IgD-negative memory B cell (primary cell): ENCODE measurements around the gene ITGB4. TPM values are rescaled to one million over a fixed set of nuclear protein-coding genes. Genes with fewer than 3 reads are reported as not detected.
"Not testable (repeated sequence)": the region's sequence is repeated elsewhere in the genome, so short reads cannot be mapped to it uniquely, and the experiment has no call there.

Source experiments
- H3K27ac Mint-ChIP-seq, 3 donors: one replicate each; pipeline ENCODE4 v1.8.0; 2020 to 2022; ENCODE audit warnings: mild to moderate bottlenecking in 3 of 3, mixed read lengths in 3 of 3, moderate library complexity in 1 of 3
- H3K27me3 Mint-ChIP-seq: one replicate; pipeline ENCODE4 v1.8.0; 2021; ENCODE audit warnings: mixed read lengths
- H3K36me3 Mint-ChIP-seq: one replicate; pipeline ENCODE4 v1.8.0; 2020; ENCODE audit warnings: mild to moderate bottlenecking, mixed read lengths
- H3K4me1 Mint-ChIP-seq, 3 donors: one replicate each; pipeline ENCODE4 v1.8.0; 2020 to 2022; ENCODE audit warnings: mixed read lengths in 3 of 3, mild to moderate bottlenecking in 1 of 3
- H3K4me3 Mint-ChIP-seq, 4 donors: one replicate each; pipeline ENCODE4 v1.8.0; 2020 to 2022; ENCODE audit warnings: mild to moderate bottlenecking in 4 of 4, mixed read lengths in 4 of 4, moderate library complexity in 3 of 4
- H3K9me3 Mint-ChIP-seq, 3 donors: one replicate each; pipeline ENCODE4 v1.8.0; 2020 to 2021; ENCODE audit warnings: mixed read lengths in 3 of 3, mild to moderate bottlenecking in 1 of 3
- polyA plus RNA-seq: library from polyadenylated mRNA; unstranded; fragments of 300-500 nt; fragmentation: Illumina TruSeq; gene quantifications from one replicate; pipeline ENCODE4 v1.2.3, GENCODE V29; 2021

Gene ITGB4
- polyA plus RNA-seq, 1 donor from 2014 or later, result 0.48 TPM

DNA sequence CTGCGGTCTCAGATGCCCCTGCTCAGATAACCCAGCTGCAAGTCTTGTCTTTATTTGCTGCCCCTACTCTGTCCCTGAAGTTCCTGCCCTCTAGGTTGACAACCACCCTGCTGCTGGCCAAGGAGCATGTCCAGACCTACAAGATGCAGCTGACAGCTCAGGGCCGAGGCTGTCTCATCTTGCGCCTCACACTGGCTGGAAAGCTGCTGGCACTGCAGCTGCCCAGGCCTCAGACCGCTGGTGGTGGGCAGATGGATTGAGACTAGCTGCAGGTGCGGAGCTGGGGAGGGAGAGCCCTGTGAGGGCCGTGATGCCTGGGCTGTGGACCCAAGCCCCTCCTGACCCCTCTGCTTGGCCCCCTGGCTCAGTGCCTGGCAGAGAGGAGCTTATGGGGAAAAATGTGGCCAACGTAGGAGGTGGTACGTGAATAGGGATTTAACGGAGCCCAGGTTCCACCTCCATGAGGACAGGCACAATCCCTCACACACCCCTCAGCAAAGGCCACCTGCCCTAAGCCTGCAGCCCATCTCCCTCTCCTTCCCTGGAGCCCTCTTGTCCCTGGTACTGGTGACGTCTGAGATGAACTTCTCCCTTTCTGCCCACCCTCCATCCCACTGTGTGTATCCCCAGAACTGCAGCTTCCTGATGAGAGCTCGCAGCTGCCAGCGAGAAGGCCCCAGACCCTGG, 52.0 kb downstream of the ITGB4 start:
- H3K27me3 Mint-ChIP-seq, result no peaks in the 10 kb centered on the region
- peak overlapping the region in 1 of 3 donors; percentile 93 for H3K27ac Mint-ChIP-seq
- peak overlapping the region in 1 of 4 donors; percentile 87 for H3K4me3 Mint-ChIP-seq
- no peaks in the 10 kb centered on the region for H3K9me3 Mint-ChIP-seq
- H3K36me3 Mint-ChIP-seq, result peaks cover 2% of the 10 kb centered on the region
- H3K4me1 Mint-ChIP-seq, result peaks cover 20 to 24% (median 23%) of the 10 kb centered on the region in 3 donors

DNA sequence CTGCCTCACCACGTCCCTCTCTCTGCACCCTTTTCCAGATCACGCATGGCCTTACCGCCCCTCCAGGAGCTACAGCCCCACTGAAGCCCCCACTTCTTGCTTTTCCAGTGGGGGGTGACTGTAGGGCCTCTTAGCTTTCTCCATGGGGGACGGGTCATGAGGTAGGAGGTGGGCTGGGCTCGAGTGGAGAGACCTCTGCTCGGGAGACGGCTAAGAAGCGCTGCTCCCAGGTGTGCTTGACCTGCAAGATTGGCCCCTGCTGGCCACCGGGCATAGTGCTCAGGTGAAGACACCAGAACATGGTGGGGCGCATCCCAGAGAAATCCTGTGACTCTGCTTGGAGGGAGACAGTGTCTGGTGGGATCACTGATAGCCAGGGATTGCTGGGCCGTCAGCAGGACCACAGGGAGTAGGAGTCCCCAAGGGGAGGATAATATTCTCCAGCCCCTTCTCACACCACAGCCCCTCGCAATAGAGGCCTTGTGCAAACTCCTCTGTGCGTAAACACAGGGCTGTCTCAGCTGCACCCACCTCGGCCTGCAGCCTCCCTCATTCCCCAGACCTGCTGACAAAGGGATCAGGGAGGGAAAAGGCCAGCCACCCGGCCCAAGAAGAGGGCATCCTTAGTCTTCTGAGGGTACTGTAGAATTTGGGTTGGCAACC, 52.7 kb downstream of the ITGB4 start:
- Mint-ChIP-seq H3K27ac (peak overlapping the region; percentile 39 to 93 (median 69)), H3K4me3 (peak overlapping the region in 1 of 4 donors; percentile 87), H3K27me3 (no peaks in the 10 kb centered on the region), H3K4me1 (peaks cover 20 to 24% (median 23%) of the 10 kb centered on the region in 3 donors), H3K9me3 (no peaks in the 10 kb centered on the region), H3K36me3 (peaks cover 2% of the 10 kb centered on the region)

DNA sequence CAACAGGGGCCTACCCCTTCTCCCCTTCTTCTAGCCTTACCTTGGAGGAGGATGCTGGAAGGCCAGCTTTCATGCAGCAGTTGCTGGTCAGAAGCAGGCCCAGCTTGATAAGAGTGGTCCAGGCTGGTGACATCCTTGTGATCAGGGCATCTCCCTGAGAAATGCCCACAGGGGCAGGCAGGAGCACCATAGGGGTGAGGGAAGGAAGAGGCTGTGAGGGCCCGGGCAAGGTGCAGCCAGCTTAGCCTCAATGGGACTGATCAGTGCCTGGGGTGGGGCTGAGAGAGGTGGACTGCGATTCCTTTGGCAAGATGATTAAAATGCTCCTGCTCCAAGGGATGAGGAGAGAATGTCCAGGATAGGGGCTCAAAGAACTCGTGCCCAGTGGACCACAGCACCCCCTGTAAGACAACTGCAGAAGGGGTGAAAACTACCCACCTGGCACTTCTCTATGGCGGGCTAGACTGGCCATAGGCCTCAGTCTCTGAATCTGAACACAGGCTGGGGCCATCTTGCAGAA, 53.3 kb downstream of the ITGB4 start:
- Mint-ChIP-seq H3K36me3 (peaks cover 3% of the 10 kb centered on the region), H3K9me3 (peaks cover 0 to under 1% (median 0%) of the 10 kb centered on the region in 3 donors), H3K27ac (peak overlapping the region; percentile 39 to 93 (median 69)), H3K27me3 (no peaks in the 10 kb centered on the region), H3K4me3 (peak overlapping the region in 2 of 4 donors; percentile 17 to 87), H3K4me1 (peaks cover 21 to 24% (median 24%) of the 10 kb centered on the region in 3 donors)

- Mint-ChIP-seq H3K4me1 (peaks cover 26 to 30% (median 27%) of the 10 kb centered on the region in 3 donors), H3K27ac (peak overlapping the region; percentile 39 to 93 (median 58)), H3K9me3 (peaks cover 0 to 4% (median 2%) of the 10 kb centered on the region in 3 donors), H3K36me3 (peaks cover 5% of the 10 kb centered on the region), H3K4me3 (peak overlapping the region in 3 of 4 donors; percentile 12 to 87 (median 78)), H3K27me3 (no peaks in the 10 kb centered on the region)
These were observed 53.9 kb downstream of the ITGB4 start for GRCh38 chr17:75774991-75775668.

DNA sequence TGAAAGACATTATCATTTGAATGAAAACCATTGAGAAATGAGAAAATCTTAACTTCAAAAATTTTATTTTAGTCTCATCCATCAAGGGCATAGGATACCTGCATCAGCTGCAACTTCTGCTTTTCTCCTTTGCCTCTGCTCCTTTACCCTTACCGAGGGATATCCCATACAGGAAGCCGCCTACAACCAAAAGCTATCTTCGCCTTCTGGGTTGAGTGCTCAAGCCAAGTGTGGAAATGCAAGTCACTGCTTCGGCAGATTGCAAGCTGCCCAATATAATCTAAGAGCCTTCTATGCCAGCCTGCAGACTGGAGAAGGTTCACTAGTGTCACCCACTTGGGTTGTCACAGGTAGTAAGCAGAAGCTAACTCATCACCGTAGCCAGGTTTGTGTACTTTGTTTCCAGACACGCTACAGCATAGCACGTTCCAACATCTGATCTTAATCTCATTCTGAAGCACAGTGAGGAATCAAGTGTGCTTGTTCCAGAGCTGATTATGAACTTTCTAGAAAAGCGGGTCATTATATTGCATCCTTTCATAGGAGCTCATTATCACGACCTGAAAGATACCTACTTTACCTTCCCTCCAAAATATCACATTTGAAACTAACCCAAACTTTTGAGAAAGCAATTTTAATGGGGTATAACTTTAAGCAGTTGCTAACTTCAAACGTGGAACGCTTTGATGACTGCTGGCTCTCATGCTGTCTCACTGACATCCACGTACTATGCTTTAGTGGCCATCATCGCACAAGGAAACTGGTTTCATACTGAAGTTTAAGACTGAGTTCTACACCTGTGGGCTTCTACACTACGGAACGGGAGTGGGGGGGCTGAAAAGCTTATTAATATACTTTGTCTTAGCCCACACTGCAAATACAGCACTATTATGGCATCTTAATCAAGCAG, 55.4 kb downstream of the ITGB4 start:
- Mint-ChIP-seq H3K36me3 (peaks cover 5% of the 10 kb centered on the region), H3K4me3 (peak overlapping the region; percentile 82 to 99 (median 91)), H3K27ac (peak overlapping the region; percentile 1 to 89 (median 87)), H3K4me1 (peaks cover 26 to 33% (median 27%) of the 10 kb centered on the region in 3 donors), H3K27me3 (no peaks in the 10 kb centered on the region), H3K9me3 (peaks cover 0 to 4% (median 2%) of the 10 kb centered on the region in 3 donors)

GRCh38 chr17:75777296-75777922, 56.1 kb downstream of the ITGB4 start:
- Mint-ChIP-seq H3K27me3 (no peaks in the 10 kb centered on the region), H3K27ac (peak overlapping the region; percentile 23 to 89 (median 87)), H3K9me3 (peaks cover 0 to 4% (median 2%) of the 10 kb centered on the region in 3 donors), H3K36me3 (peaks cover 5% of the 10 kb centered on the region), H3K4me3 (peak overlapping the region; percentile 82 to 99 (median 91)), H3K4me1 (peaks cover 26 to 33% (median 27%) of the 10 kb centered on the region in 3 donors)

DNA sequence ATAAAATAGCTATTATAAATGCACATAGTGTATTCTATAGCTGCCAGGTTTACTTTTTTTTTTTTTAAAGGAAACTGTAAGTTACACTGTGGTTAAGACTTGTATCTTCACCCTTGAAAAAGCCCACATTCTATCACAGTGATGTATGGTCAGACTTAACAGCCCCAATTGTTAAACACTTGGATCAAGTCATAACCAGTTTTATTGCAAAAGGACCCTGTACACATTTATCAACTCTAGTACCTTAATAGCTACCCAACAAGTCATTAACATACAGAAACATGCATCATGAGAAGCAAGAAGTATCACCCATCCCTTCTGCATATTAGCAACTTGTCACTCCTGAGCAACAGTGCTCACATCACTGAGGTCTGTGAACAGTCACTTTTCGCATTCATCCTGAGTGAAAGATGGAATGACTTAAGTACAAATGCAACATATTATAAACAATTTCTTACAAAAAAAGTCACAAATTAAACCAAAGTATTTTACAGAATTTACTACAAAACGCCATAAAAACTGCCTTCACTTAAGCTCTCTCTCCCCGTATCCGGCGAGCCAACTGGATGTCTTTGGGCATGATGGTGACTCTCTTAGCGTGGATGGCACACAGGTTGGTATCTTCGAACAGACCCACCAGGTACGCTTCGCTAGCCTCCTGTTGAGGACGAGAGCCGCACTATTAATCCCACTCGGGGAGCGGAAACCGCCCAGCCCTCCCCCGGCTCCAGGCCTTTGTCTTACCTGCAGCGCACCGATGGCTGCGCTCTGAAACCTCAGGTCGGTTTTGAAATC, 57.0 kb downstream of the ITGB4 start:
- H3K36me3 Mint-ChIP-seq, H3K27me3 Mint-ChIP-seq, H3K9me3 Mint-ChIP-seq: not testable (repeated sequence)
- Mint-ChIP-seq H3K4me3 (peak overlapping the region; percentile 82 to 99 (median 98)), H3K4me1 (peaks cover 31 to 38% (median 32%) of the 10 kb centered on the region in 3 donors), H3K27ac (peak overlapping the region; percentile 67 to 95 (median 89))

- Mint-ChIP-seq H3K4me1 (peaks cover 33 to 44% (median 34%) of the 10 kb centered on the region in 3 donors), H3K4me3 (peak overlapping the region; percentile 82 to 99 (median 98)), H3K27me3 (peaks cover 1% of the 10 kb centered on the region), H3K36me3 (peaks cover 7% of the 10 kb centered on the region), H3K9me3 (peaks cover 0 to 4% (median 3%) of the 10 kb centered on the region in 3 donors), H3K27ac (peak overlapping the region; percentile 67 to 95 (median 89))
These were observed 57.6 kb downstream of the ITGB4 start for GRCh38 chr17:75778861-75779249.

DNA sequence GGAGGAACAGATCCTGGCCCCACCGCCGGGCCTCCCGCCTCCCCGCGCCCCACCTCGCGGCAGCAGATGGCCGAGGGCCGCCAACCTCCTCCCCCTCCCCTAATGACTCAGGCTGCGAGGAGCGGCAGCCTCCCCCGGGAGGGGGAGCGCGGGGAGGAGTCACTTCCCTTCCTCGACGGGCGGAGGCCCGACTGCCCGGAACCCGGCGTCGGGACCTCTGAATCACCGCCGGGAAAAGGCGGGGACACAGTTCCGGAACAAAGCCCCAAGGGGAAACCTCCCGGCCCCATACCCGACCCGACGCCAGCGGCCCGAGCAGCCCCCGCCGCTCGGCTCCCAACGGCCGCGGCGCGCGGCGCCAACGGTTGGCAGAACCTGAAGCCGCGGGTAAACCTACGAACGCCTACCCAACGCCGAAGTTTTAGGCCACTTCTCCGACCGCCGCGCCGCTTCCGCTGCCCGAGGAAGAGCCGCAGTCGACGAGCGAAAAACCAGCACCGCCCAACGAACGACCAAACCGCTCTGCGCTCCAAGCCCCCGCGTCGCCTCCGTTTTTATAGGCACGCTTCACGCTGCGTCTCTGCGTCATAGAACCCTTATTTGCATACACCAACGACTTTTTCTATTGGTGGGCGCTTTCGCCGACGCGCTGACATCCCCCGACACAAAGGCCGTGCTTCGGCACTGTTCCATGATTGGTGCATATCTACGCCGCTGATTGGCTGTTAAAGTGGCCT, 58.2 kb downstream of the ITGB4 start:
- peaks cover 1% of the 10 kb centered on the region for H3K27me3 Mint-ChIP-seq
- H3K9me3 Mint-ChIP-seq, result peaks cover 0 to 4% (median 3%) of the 10 kb centered on the region in 3 donors
- peaks cover 7% of the 10 kb centered on the region for H3K36me3 Mint-ChIP-seq
- H3K4me3 Mint-ChIP-seq, result peak overlapping the region; percentile 88 to 99 (median 98)
- peak overlapping the region; percentile 90 to 100 (median 100) for H3K27ac Mint-ChIP-seq
- H3K4me1 Mint-ChIP-seq, result peaks cover 34 to 44% (median 35%) of the 10 kb centered on the region in 3 donors

GRCh38 chr17:75779987-75780889, 59.0 kb downstream of the ITGB4 start:
- peak overlapping the region; percentile 90 to 100 (median 100) for H3K27ac Mint-ChIP-seq
- peaks cover 0 to 4% (median 3%) of the 10 kb centered on the region in 3 donors for H3K9me3 Mint-ChIP-seq
- H3K36me3 Mint-ChIP-seq, result peaks cover 7% of the 10 kb centered on the region
- H3K27me3 Mint-ChIP-seq, result peaks cover 1% of the 10 kb centered on the region
- peak overlapping the region; percentile 88 to 99 (median 98) for H3K4me3 Mint-ChIP-seq
- peaks cover 37 to 46% (median 40%) of the 10 kb centered on the region in 3 donors for H3K4me1 Mint-ChIP-seq

DNA sequence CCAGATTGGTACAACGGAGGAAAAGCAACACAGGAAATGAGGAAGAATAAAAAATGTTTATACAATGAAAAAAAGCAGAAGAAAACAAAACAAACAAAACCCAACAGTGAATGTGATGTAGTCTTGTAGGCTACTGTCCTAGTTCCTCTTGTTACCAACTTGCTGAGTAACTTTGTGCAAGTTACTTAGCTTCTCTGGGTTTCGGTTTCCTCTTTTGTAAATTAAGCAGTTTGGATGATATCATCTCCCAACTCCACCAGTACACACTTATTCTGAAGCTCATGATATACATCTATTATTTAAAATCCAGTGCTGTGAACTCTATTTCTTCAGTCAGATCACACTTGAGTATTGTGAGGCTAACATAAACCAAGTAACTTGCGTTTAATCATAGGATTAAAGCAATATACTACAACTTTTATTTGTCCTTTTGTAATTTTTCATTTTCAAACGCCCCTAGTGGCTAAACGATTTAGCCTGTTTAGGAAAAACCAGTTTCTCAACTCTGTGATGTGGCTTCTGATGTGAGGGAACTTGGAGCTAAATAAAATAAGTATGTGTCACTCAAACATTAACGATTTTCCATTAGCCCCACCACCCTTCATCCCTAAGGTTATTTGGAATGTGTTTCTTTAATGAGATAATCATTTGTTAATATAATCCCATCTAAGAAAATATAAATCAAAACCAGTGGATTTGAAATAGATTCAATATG, 62.0 kb downstream of the ITGB4 start:
- Mint-ChIP-seq H3K27ac (peak overlapping the region; percentile 98 to 99 (median 98)), H3K4me1 (peaks cover 34 to 38% (median 36%) of the 10 kb centered on the region in 3 donors), H3K27me3 (peaks cover 1% of the 10 kb centered on the region)

More for the DNA sequence above, 62.0 kb downstream of the ITGB4 start:
- Mint-ChIP-seq H3K36me3 (peaks cover 4% of the 10 kb centered on the region), H3K9me3 (peaks cover 0 to 4% (median 3%) of the 10 kb centered on the region in 3 donors), H3K4me3 (peak overlapping the region; percentile 85 to 97 (median 92))
